HuH-7 (cell line): Measurements from ENCODE around the gene SRSF7.
A peak's percentile ranks its signal among the peaks of the same experiment; 100 is the strongest.
"Not testable (repeated sequence)": the region's sequence is repeated elsewhere in the genome, so short reads cannot be mapped to it uniquely, and the experiment has no call there.

ENCODE experiments used
- DNase-seq: peaks from one replicate; pipeline ENCODE4 v3.0.0; 2011; ENCODE audit warnings: low spot score

Gene SRSF7

GRCh38 chr2:38750891-38751595 lies at the start of gene SRSF7:
TSS of gene SRSF7 (minus strand) at chr2:38751361. CDS start at chr2:38751256, 105 bp downstream.
- DNase-seq = peak; percentile 94

- DNase-seq = no peak
Observed at GRCh38 chr2:38797953-38798352, 46.8 kb upstream of the SRSF7 start.

- no peak for DNase-seq
Observed at GRCh38 chr2:38797250-38797676, 46.1 kb upstream of the SRSF7 start.

GRCh38 chr2:38795016-38795415 lies 43.9 kb upstream of the SRSF7 start:
- not testable (repeated sequence) for DNase-seq

- DNase-seq = peak; percentile 28
Observed at GRCh38 chr2:38794235-38794946, 43.2 kb upstream of the SRSF7 start.

- DNase-seq = no peak
Observed at GRCh38 chr2:38793511-38793910, 42.4 kb upstream of the SRSF7 start.

GRCh38 chr2:38792751-38793150 lies 41.6 kb upstream of the SRSF7 start:
- DNase-seq = no peak

- DNase-seq = not testable (repeated sequence)
Observed at GRCh38 chr2:38792321-38792720, 41.2 kb upstream of the SRSF7 start.

GRCh38 chr2:38791744-38792143 lies 40.6 kb upstream of the SRSF7 start:
- DNase-seq = no peak

GRCh38 chr2:38789691-38790090 lies 38.5 kb upstream of the SRSF7 start:
- no peak for DNase-seq

GRCh38 chr2:38788306-38788705 lies 37.1 kb upstream of the SRSF7 start:
- no peak for DNase-seq

GRCh38 chr2:38783586-38783985 lies 32.4 kb upstream of the SRSF7 start:
- DNase-seq = no peak

- no peak for DNase-seq
Observed at GRCh38 chr2:38778687-38779082, 27.5 kb upstream of the SRSF7 start.

GRCh38 chr2:38776531-38776930 lies 25.4 kb upstream of the SRSF7 start:
- DNase-seq = no peak

GRCh38 chr2:38775921-38776225 lies 24.7 kb upstream of the SRSF7 start:
- DNase-seq = no peak

- no peak for DNase-seq
Observed at GRCh38 chr2:38775097-38775920, 24.1 kb upstream of the SRSF7 start.

- no peak for DNase-seq
Observed at GRCh38 chr2:38771632-38772031, 20.5 kb upstream of the SRSF7 start.

- no peak for DNase-seq
Observed at GRCh38 chr2:38765551-38765950, 14.4 kb upstream of the SRSF7 start.

GRCh38 chr2:38765149-38765548 lies 14.0 kb upstream of the SRSF7 start:
- DNase-seq = no peak

- DNase-seq = no peak
Observed at GRCh38 chr2:38763728-38764127, 12.6 kb upstream of the SRSF7 start.

GRCh38 chr2:38763228-38763627 lies 12.1 kb upstream of the SRSF7 start:
- no peak for DNase-seq

- not testable (repeated sequence) for DNase-seq
Observed at GRCh38 chr2:38755891-38756290, 4.7 kb upstream of the SRSF7 start.

- no peak for DNase-seq
Observed at GRCh38 chr2:38754506-38754905, 3.3 kb upstream of the SRSF7 start.
